Rectal smooth muscle tissue (tissue), 1 donor: ENCODE measurements around the gene RAB31.

ENCODE experiments used
- H3K27ac ChIP-seq: one replicate; pipeline ENCODE4 v1.7.0; 2013; ENCODE audit warnings: low read depth, low read length, inconsistent platforms
- H3K27me3 ChIP-seq: one replicate; pipeline ENCODE4 v1.7.0; 2013; ENCODE audit warnings: low read length; ENCODE audit not compliant: control insufficient read depth, insufficient read depth
- H3K36me3 ChIP-seq: one replicate; pipeline ENCODE4 v1.7.0; 2013; ENCODE audit warnings: low read length; ENCODE audit not compliant: control insufficient read depth, insufficient read depth
- H3K4me1 ChIP-seq: one replicate; pipeline ENCODE4 v1.7.0; 2013; ENCODE audit warnings: low read length; ENCODE audit not compliant: control insufficient read depth, insufficient read depth
- H3K4me3 ChIP-seq: one replicate; pipeline ENCODE4 v1.7.0; 2013; ENCODE audit warnings: low read length
- H3K9ac ChIP-seq: one replicate; pipeline ENCODE4 v1.7.0; 2013; ENCODE audit warnings: low read length

RAB31 gene

GRCh38 chr18:9796935-9797549 lies 88.9 kb downstream of the RAB31 start:
- Histone ChIP-seq H3K27ac (no peak overlapping the region), H3K4me3 (no peak overlapping the region)

GRCh38 chr18:9802175-9803062 lies 94.3 kb downstream of the RAB31 start:
- Histone ChIP-seq H3K9ac (no peak overlapping the region), H3K27ac (peak overlapping the region; percentile 75), H3K36me3 (no peaks in the 10 kb centered on the region), H3K4me1 (peaks cover 21% of the 10 kb centered on the region), H3K4me3 (no peak overlapping the region), H3K27me3 (no peaks in the 10 kb centered on the region)

More at GRCh38 chr18:9796935-9797549, 88.9 kb downstream of the RAB31 start:
- Histone ChIP-seq H3K9ac (no peak overlapping the region), H3K36me3 (no peaks in the 10 kb centered on the region), H3K4me1 (no peaks in the 10 kb centered on the region), H3K27me3 (no peaks in the 10 kb centered on the region)

- Histone ChIP-seq H3K4me1 (peaks cover 23% of the 10 kb centered on the region), H3K9ac (no peak overlapping the region), H3K27ac (peak overlapping the region; percentile 75), H3K27me3 (no peaks in the 10 kb centered on the region), H3K36me3 (no peaks in the 10 kb centered on the region), H3K4me3 (no peak overlapping the region)
Measured at GRCh38 chr18:9803063-9803697, 95.1 kb downstream of the RAB31 start.

- Histone ChIP-seq H3K9ac (no peak overlapping the region), H3K27me3 (no peaks in the 10 kb centered on the region), H3K27ac (peak overlapping the region; percentile 75), H3K4me1 (peaks cover 31% of the 10 kb centered on the region), H3K4me3 (no peak overlapping the region), H3K36me3 (no peaks in the 10 kb centered on the region)
Measured at GRCh38 chr18:9803698-9804516, 95.8 kb downstream of the RAB31 start.

- peak overlapping the region; percentile 75 for H3K27ac ChIP-seq
- H3K9ac ChIP-seq, result no peak overlapping the region
- H3K36me3 ChIP-seq, result no peaks in the 10 kb centered on the region
- H3K4me1 ChIP-seq, result peaks cover 34% of the 10 kb centered on the region
- no peak overlapping the region for H3K4me3 ChIP-seq
- H3K27me3 ChIP-seq, result no peaks in the 10 kb centered on the region
Measured at GRCh38 chr18:9804517-9805104, 96.5 kb downstream of the RAB31 start.

- Histone ChIP-seq H3K9ac (no peak overlapping the region), H3K36me3 (no peaks in the 10 kb centered on the region), H3K4me1 (peaks cover 40% of the 10 kb centered on the region), H3K27me3 (no peaks in the 10 kb centered on the region), H3K4me3 (no peak overlapping the region), H3K27ac (no peak overlapping the region)
Measured at GRCh38 chr18:9806905-9807304, 98.8 kb downstream of the RAB31 start.

- H3K4me1 ChIP-seq, result peaks cover 31% of the 10 kb centered on the region
- H3K27me3 ChIP-seq, result no peaks in the 10 kb centered on the region
- H3K9ac ChIP-seq, result no peak overlapping the region
- H3K27ac ChIP-seq, result peak overlapping the region; percentile 73
- H3K4me3 ChIP-seq, result no peak overlapping the region
- no peaks in the 10 kb centered on the region for H3K36me3 ChIP-seq
Measured at GRCh38 chr18:9808295-9809241, 100.5 kb downstream of the RAB31 start.

- H3K36me3 ChIP-seq, result no peaks in the 10 kb centered on the region
- H3K27ac ChIP-seq, result peak overlapping the region; percentile 42
- no peak overlapping the region for H3K9ac ChIP-seq
- no peak overlapping the region for H3K4me3 ChIP-seq
- H3K4me1 ChIP-seq, result peaks cover 20% of the 10 kb centered on the region
- H3K27me3 ChIP-seq, result no peaks in the 10 kb centered on the region
Measured at GRCh38 chr18:9809697-9810096, 101.6 kb downstream of the RAB31 start.

GRCh38 chr18:9810299-9810698 lies 102.2 kb downstream of the RAB31 start:
- no peak overlapping the region for H3K4me3 ChIP-seq
- peaks cover 18% of the 10 kb centered on the region for H3K4me1 ChIP-seq
- H3K27ac ChIP-seq, result no peak overlapping the region
- no peak overlapping the region for H3K9ac ChIP-seq
- no peaks in the 10 kb centered on the region for H3K36me3 ChIP-seq
- no peaks in the 10 kb centered on the region for H3K27me3 ChIP-seq

- Histone ChIP-seq H3K9ac (no peak overlapping the region), H3K4me1 (peaks cover 18% of the 10 kb centered on the region), H3K4me3 (no peak overlapping the region), H3K27ac (no peak overlapping the region), H3K27me3 (no peaks in the 10 kb centered on the region), H3K36me3 (no peaks in the 10 kb centered on the region)
Measured at GRCh38 chr18:9810994-9811705, 103.0 kb downstream of the RAB31 start.
